ENCODE measurements around the gene PNMA8B. TPM values are rescaled to one million over a fixed set of nuclear protein-coding genes. Genes with fewer than 3 reads are reported as not detected.

PNMA8B gene
- total RNA-seq, 1 experiment from 2014 or later: 1.5 TPM

DNA sequence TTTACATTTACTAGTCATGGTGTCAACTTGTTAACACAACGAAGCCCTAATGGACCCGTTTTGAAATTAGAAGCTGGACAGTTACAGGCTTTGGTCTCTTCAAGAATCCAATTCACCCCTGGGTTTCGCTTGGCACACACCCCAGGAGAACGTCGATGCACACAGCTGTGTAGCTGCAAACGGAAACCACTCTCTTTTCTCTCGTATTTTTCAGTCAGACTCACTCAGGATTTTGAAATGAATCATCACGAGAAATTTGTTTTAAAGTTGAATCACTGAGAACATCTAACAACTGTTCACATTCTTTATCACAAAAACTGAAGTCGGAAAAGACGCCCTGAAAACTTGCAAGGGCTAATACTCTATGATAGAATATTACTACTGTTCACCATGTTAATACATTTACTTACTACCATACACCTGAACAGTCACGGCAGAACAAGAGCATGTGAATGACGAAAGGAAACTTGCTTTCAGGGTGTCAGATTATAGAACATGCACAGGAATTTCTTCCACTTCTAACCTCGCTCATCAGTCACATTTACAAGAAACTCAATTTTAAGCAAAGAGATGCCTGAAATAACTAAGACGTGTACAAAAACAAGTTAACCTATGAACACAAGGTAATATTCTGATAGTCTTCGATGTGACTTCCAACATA is 29.0 kb downstream of the PNMA8B start:
- Histone ChIP-seq H4K91ac (ENCODE audit: insufficient read length, low read depth, low read length) (no peak overlapping the region), H3K4me1 (ENCODE audit: insufficient read depth, low read length) (no peaks in the 10 kb centered on the region), H2BK12ac (ENCODE audit: insufficient read length, low read depth, low read length) (no peak overlapping the region), H3T11ph (ENCODE audit: low read length) (no peak overlapping the region), H3K18ac (ENCODE audit: insufficient read length, low read depth, low read length) (no peak overlapping the region), H3K79me1 (ENCODE audit: insufficient read depth, low read depth, low read length, poor library complexity, severe bottlenecking) (peaks cover 5% of the 10 kb centered on the region), H3K4me2 (ENCODE audit: insufficient read depth, insufficient read length, low read length) (no peak overlapping the region), H2BK20ac (ENCODE audit: low read depth, low read length, poor library complexity, severe bottlenecking) (no peak overlapping the region), H4K8ac (replicated peaks; ENCODE audit: insufficient read length, low read depth, low read length) (no peak overlapping the region), H4K20me1 (ENCODE audit: control insufficient read depth, insufficient read depth, insufficient read length) (no peaks in the 10 kb centered on the region), H2BK120ac (ENCODE audit: low read depth, low read length, poor library complexity, severe bottlenecking) (no peak overlapping the region), H3K14ac (ENCODE audit: insufficient read depth, low read length) (no peak overlapping the region), H3K79me2 (ENCODE audit: insufficient read depth, low read length) (no peaks in the 10 kb centered on the region), H4K5ac (ENCODE audit: insufficient read length, low read depth, low read length) (no peak overlapping the region), H3K9ac (ENCODE audit: extremely low read depth, insufficient read length, low read length) (no peak overlapping the region), H3K9me3 (ENCODE audit: control insufficient read depth, low read depth, low read length) (no peaks in the 10 kb centered on the region), H3K23me2 (ENCODE audit: insufficient read length, low read depth, low read length, poor library complexity, severe bottlenecking) (peaks cover 6% of the 10 kb centered on the region), H2BK5ac (ENCODE audit: insufficient read length, low read length) (no peak overlapping the region), H3K56ac (ENCODE audit: insufficient read length, low read depth, low read length) (no peak overlapping the region), H2AFZ (ENCODE audit: low read length) (no peak overlapping the region), H3K4ac (ENCODE audit: low read depth, low read length) (no peak overlapping the region), H3K27ac (ENCODE audit: insufficient read length, low read depth, low read length) (no peak overlapping the region), H2BK15ac (ENCODE audit: low read depth, low read length) (no peak overlapping the region), H2AK5ac (ENCODE audit: insufficient read length, low read length) (no peak overlapping the region), H3K27me3 (ENCODE audit: insufficient read depth, low read length) (no peaks in the 10 kb centered on the region), H3K23ac (ENCODE audit: insufficient read length, low read depth, low read length) (no peak overlapping the region)
- no CpG with 5 or more reads among the region's 15 CpGs for WGBS (ENCODE audit: extremely low coverage, insufficient read length, low lambda C conversion rate)
- H3K27me3 Mint-ChIP-seq (ENCODE audit: low read depth): peaks cover 1% of the 10 kb centered on the region; the same call in 1 of the 2 replicates
- no peak for DNase-seq
- TF ChIP-seq, protein P1, sequence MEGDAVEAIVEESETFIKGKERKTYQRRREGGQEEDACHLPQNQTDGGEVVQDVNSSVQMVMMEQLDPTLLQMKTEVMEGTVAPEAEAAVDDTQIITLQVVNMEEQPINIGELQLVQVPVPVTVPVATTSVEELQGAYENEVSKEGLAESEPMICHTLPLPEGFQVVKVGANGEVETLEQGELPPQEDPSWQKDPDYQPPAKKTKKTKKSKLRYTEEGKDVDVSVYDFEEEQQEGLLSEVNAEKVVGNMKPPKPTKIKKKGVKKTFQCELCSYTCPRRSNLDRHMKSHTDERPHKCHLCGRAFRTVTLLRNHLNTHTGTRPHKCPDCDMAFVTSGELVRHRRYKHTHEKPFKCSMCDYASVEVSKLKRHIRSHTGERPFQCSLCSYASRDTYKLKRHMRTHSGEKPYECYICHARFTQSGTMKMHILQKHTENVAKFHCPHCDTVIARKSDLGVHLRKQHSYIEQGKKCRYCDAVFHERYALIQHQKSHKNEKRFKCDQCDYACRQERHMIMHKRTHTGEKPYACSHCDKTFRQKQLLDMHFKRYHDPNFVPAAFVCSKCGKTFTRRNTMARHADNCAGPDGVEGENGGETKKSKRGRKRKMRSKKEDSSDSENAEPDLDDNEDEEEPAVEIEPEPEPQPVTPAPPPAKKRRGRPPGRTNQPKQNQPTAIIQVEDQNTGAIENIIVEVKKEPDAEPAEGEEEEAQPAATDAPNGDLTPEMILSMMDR (conservative IDR thresholded peaks at IDR 0.05): no peak
- H3K27ac Mint-ChIP-seq: no peak overlapping the region
- no peaks in the 10 kb centered on the region for H3K9me3 Mint-ChIP-seq
- H3K4me1 Mint-ChIP-seq: peaks cover 3 to 13% of the 10 kb centered on the region in 2 experiments; a peak in 3 of 4 replicates
- H3K36me3 Mint-ChIP-seq (ENCODE audit: insufficient read depth in 1 of 3, low read depth in 3 of 3): peaks cover 26 to 49% (median 45%) of the 10 kb centered on the region in 3 experiments; a peak in 6 of 7 replicates
- no peak overlapping the region for H3K4me3 Mint-ChIP-seq
